Neural cell (in vitro differentiated cells): ENCODE data around the gene SLC22A31. TPM values are rescaled to one million over a fixed set of nuclear protein-coding genes. Genes with fewer than 3 reads are reported as not detected.

Experiments
- H2AFZ ChIP-seq: fragments of 200-600, 300-800 bp; sonication (generic), shearing (Covaris generic); 2 replicates; pipeline ENCODE4 v1.6.0; 2014; ENCODE audit warnings: low read depth, mild to moderate bottlenecking, antibody characterized with exemption, low read length, moderate library complexity
- H3F3A ChIP-seq: fragments of 200-600 bp; shearing (Covaris generic); 2 replicates; pipeline ENCODE4 v1.6.1; 2016; ENCODE audit warnings: mild to moderate bottlenecking, moderate library complexity, mixed read lengths, antibody characterized with exemption, low read length; ENCODE audit not compliant: insufficient read depth, poor library complexity, severe bottlenecking
- H3K27ac ChIP-seq: fragments of 200-600, 300-800 bp; sonication (generic), shearing (Covaris generic); 2 replicates; pipeline ENCODE4 v1.5.1; 2014; ENCODE audit warnings: mild to moderate bottlenecking, low read length, moderate library complexity
- H3K27me3 ChIP-seq: fragments of 300-800, 200-600 bp; sonication (generic), shearing (Covaris generic); 2 replicates; pipeline ENCODE4 v1.6.0; 2014; ENCODE audit warnings: mild to moderate bottlenecking, low read depth, low read length, moderate library complexity; ENCODE audit not compliant: insufficient read depth
- H3K36me3 ChIP-seq: fragments of 300-800, 200-600 bp; sonication (generic), shearing (Covaris generic); 2 replicates; pipeline ENCODE4 v1.5.1; 2014; ENCODE audit warnings: mild to moderate bottlenecking, antibody characterized with exemption, low read length, moderate library complexity; ENCODE audit not compliant: insufficient read depth
- H3K4me2 ChIP-seq: fragments of 300-800, 200-600 bp; sonication (generic), shearing (Covaris generic); 2 replicates; pipeline ENCODE4 v1.6.0; 2014; ENCODE audit warnings: mild to moderate bottlenecking, low read length
- H3K4me3 ChIP-seq: fragments of 300-800, 200-600 bp; sonication (generic), shearing (Covaris generic); 2 replicates; pipeline ENCODE4 v1.5.1; 2014; ENCODE audit warnings: mild to moderate bottlenecking, low read length, moderate library complexity
- H3K79me2 ChIP-seq: fragments of 200-600 bp; shearing (Covaris generic); replicated peaks from 2 replicates; pipeline ENCODE4 v1.6.0; 2014; ENCODE audit warnings: mild to moderate bottlenecking, low read length, moderate library complexity; ENCODE audit not compliant: insufficient read depth
- H3K9ac ChIP-seq: fragments of 300-800, 200-600 bp; sonication (generic), shearing (Covaris generic); 2 replicates; pipeline ENCODE4 v1.6.1; 2016; ENCODE audit warnings: mild to moderate bottlenecking, low read length, mixed read lengths
- H3K9me2 ChIP-seq: fragments of 200-600 bp; shearing (Covaris generic); 2 replicates; pipeline ENCODE4 v1.6.1; 2016; ENCODE audit warnings: mild to moderate bottlenecking, low read length, mixed read lengths; ENCODE audit not compliant: insufficient read depth
- H3K9me3 ChIP-seq: fragments of 200-600, 300-800 bp; sonication (generic), shearing (Covaris generic); 2 replicates; pipeline ENCODE4 v1.6.1; 2016; ENCODE audit warnings: mild to moderate bottlenecking, mixed run types, low read length, moderate library complexity, mixed read lengths
- H4K20me1 ChIP-seq: fragments of 200-600 bp; shearing (Covaris generic); 2 replicates; pipeline ENCODE4 v1.6.1; 2016; ENCODE audit warnings: mild to moderate bottlenecking, mixed run types; ENCODE audit not compliant: insufficient read depth
- CTCF ChIP-seq: fragments of 450-650 bp; IDR thresholded peaks from 2 replicates; pipeline ENCODE4 v1.5.1; 2014; ENCODE audit warnings: antibody characterized with exemption, mild to moderate bottlenecking, moderate library complexity; ENCODE audit not compliant: poor library complexity, severe bottlenecking
- EP300 ChIP-seq: fragments of 450-650 bp; conservative IDR thresholded peaks from 2 replicates; pipeline ENCODE4 v1.6.1; 2014; ENCODE audit warnings: antibody characterized with exemption, mild to moderate bottlenecking, moderate library complexity; ENCODE audit not compliant: poor library complexity, severe bottlenecking
- EZH2 ChIP-seq: fragments of 200-600, 300-800 bp; shearing (Covaris generic), sonication (generic); IDR thresholded peaks from 2 replicates; pipeline ENCODE4 v1.6.1; 2014; ENCODE audit warnings: antibody characterized with exemption, low read length, borderline replicate concordance, mild to moderate bottlenecking; ENCODE audit not compliant: insufficient read depth, poor library complexity, severe bottlenecking
- MXI1 ChIP-seq: fragments of 450-650 bp; conservative IDR thresholded peaks from 2 replicates; pipeline ENCODE4 v1.6.1; 2014; ENCODE audit warnings: antibody characterized with exemption, mild to moderate bottlenecking; ENCODE audit not compliant: poor library complexity, severe bottlenecking
- POLR2AphosphoS5 ChIP-seq: IDR thresholded peaks from 2 replicates; pipeline ENCODE4 v1.6.1; 2012
- RAD21 ChIP-seq: fragments of 450-650 bp; conservative IDR thresholded peaks from 2 replicates; pipeline ENCODE4 v1.6.1; 2014; ENCODE audit warnings: antibody characterized with exemption, mild to moderate bottlenecking, moderate library complexity
- REST ChIP-seq: IDR thresholded peaks from 2 replicates; pipeline ENCODE4 v1.6.1; 2012; ENCODE audit warnings: borderline replicate concordance
- SMC3 ChIP-seq: fragments of 450-650 bp; conservative IDR thresholded peaks from 2 replicates; pipeline ENCODE4 v1.6.1; 2014; ENCODE audit warnings: antibody characterized with exemption, mild to moderate bottlenecking, moderate library complexity; ENCODE audit not compliant: poor library complexity
- TAF1 ChIP-seq: IDR thresholded peaks from 2 replicates; pipeline ENCODE4 v1.6.1; 2012; ENCODE audit warnings: low read depth
- polyA plus RNA-seq: library from polyadenylated mRNA; depleted of rRNA; stranded (reverse); fragments of >200 nt; gene quantifications from 2 replicates; pipeline ENCODE4 v1.2.3, GENCODE V29; 2014

Gene SLC22A31
- polyA plus RNA-seq, 1 donor from 2014 or later, result not detected

GRCh38 chr16:89164847-89165680 lies 35.3 kb downstream of the SLC22A31 start:
- Histone ChIP-seq H3K9me3 (no peaks in the 10 kb centered on the region), H3K9me2 (no peaks in the 10 kb centered on the region), H3K79me2 (no peaks in the 10 kb centered on the region), H3K27ac (no peak overlapping the region), H4K20me1 (no peaks in the 10 kb centered on the region), H3K4me2 (no peak overlapping the region), H3K4me3 (no peak overlapping the region), H2AFZ (no peak overlapping the region), H3F3A (no peaks in the 10 kb centered on the region), H3K27me3 (peaks cover 2% of the 10 kb centered on the region), H3K36me3 (no peaks in the 10 kb centered on the region), H3K9ac (no peak overlapping the region)
- TF ChIP-seq MXI1 (no peak), TAF1 (no peak), EP300 (no peak), CTCF (no peak), EZH2 (no peak), REST (no peak), POLR2AphosphoS5 (no peak), RAD21 (no peak), SMC3 (no peak)

- Histone ChIP-seq H4K20me1 (no peaks in the 10 kb centered on the region), H3K27me3 (no peaks in the 10 kb centered on the region), H2AFZ (no peak overlapping the region), H3K9ac (no peak overlapping the region), H3K9me3 (no peaks in the 10 kb centered on the region), H3K9me2 (no peaks in the 10 kb centered on the region), H3K4me2 (no peak overlapping the region), H3K27ac (no peak overlapping the region), H3K79me2 (no peaks in the 10 kb centered on the region), H3K36me3 (no peaks in the 10 kb centered on the region), H3F3A (no peaks in the 10 kb centered on the region), H3K4me3 (no peak overlapping the region)
- TF ChIP-seq CTCF (no peak), SMC3 (no peak), REST (no peak), TAF1 (no peak), EZH2 (no peak), RAD21 (no peak), EP300 (no peak)
These were observed 35.9 kb downstream of the SLC22A31 start for GRCh38 chr16:89164436-89164835.
